ENCODE results near the gene GAD1.

Gene GAD1

DNA sequence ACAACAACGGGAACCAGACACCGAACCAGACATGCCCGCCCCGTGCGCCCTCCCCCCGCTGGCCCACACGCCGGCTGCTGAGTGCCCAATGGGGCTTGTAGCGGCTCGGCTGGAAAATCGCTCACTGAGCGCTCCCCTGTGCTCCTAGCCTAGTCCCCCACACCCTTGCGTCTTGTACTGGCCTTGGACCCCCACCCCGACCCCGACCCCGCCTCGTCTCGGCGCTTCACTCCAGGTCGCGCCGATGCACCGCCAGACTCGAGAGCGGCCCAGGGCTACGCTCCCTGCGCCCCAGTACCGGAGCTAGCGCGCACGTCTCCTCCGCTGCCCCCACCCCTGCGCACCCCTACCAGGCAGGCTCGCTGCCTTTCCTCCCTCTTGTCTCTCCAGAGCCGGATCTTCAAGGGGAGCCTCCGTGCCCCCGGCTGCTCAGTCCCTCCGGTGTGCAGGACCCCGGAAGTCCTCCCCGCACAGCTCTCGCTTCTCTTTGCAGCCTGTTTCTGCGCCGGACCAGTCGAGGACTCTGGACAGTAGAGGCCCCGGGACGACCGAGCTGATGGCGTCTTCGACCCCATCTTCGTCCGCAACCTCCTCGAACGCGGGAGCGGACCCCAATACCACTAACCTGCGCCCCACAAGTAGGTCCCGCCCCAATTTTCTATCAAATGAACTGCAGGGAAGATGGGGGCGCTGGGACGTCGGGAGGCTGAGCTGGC, 1.5 kb downstream of the GAD1 start:
- no peak for DNase-seq

GRCh38 chr2:170818752-170819470, 2.2 kb downstream of the GAD1 start:
- no peak for DNase-seq

DNA sequence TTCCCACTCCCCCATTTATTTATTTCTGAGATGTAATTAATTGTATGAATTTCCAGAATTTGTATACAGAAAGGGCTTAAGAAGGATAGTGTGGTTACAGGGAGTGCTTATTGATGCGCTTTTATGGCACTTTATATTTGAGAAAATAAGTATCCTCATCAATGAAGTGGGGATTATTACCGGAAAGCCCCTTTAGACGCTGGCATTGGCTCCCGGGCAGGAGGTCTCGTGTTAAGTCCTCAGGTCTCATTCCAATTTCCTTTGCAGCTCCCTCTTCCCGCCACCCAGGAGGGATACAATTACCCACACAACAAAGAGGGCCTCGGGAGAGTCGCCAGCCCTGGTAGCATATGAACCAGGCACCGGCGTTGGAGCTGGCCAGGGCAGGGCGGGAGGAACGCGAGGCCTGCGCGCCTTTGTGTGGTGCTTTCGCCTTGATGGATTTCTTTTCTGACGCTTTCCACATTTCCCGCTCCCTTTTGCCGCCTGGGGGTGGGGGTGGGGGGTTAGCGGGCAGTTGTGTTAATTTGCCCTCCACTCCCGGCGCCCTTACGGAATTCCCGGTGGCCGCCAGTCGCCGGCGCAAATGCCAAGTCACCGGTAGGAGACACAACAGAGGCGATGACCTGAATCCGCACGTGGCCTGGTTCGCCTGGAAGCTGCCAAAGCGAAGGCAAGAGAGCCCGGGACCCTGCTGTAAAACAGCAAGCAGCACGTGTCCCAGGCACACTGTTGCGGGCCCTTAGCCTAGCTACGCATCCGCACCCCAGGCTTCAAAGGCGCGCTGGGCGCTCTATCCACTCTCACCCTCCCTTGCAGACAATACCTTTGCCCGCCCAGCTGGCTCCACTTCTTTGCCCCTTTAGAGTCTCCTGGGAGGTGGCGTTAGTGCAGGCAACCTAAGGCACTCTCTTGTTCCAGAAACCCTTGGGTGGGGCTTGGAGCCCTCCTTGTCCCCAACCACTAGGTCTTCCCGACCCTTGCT, 3.3 kb downstream of the GAD1 start:
- no peak for DNase-seq

- no peak for DNase-seq
Observed at GRCh38 chr2:170820757-170821530, 4.3 kb downstream of the GAD1 start.

DNA sequence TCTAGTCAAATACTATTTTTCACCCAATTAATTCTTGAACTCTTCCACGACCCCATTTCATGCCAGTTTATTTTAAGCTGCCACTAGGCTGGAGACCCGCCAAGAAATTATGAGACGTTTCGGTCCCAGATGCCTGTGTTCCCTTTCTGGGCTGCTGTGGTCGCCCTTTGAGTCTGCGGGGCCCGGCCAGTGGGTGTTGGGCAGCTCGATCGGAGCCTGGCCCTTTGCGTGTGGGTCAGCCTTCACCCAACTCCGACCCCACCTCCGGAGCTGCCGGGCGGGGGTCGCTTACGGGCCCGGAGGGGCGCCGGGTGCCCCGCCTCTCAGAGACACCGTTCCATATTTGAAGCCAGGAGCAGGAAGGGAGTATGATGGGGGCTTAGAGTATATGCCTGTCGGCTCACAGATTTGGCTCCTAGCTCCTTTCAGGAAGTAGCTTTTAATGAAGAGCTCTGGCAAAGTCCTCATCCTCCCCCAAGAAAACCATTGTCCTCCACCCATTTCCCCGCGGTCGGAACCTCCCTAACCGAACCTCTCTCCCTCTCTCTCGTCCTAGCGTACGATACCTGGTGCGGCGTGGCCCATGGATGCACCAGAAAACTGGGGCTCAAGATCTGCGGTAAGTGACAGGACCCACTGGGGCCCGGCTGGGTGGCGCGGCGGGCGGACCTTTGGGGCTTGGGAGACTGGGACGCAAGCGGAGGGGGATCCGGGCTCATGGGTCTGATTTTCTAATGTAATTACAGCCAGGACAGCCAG, 5.0 kb downstream of the GAD1 start:
- DNase-seq: no peak

DNA sequence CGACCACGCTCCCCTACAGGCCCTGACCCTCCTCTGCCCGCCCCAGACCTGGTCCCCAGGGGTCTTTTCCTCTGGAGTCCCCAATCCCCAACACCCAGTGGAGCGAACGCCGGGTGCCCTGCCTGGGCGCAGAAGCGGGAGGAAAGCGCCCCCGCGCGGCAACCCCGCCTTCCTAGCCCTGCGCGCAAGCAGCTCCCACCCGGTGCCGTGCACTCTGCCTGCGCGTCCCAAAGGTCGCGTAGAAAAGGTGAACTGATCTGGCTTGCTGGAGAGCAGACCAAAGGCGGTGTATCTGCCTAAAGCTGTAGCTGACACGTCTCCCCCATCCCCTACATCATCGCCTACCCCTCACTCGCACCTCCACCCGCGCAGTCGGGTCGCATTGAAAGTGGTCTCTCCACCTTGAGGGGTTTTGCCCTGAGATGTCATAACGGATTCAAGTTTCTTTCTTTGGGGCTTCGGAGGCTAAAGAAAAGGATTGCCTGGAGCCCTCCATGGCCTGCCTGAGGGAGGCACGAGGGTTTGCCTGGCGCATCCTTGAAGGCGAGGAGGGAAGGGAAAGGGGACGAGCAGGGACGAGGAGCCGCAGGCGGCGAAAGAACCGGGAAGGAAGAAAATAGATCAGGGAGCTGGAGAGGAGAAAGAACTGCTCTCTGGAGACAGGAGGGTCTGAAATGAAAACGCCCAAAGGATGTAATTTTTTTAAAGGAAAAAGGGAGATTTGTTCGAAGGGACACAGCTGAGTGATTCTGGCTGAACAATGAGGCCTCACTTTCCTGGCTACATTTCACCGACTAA, 5.8 kb downstream of the GAD1 start:
- no peak for DNase-seq

GRCh38 chr2:170823088-170823897, 6.6 kb downstream of the GAD1 start:
- DNase-seq: no peak

DNA sequence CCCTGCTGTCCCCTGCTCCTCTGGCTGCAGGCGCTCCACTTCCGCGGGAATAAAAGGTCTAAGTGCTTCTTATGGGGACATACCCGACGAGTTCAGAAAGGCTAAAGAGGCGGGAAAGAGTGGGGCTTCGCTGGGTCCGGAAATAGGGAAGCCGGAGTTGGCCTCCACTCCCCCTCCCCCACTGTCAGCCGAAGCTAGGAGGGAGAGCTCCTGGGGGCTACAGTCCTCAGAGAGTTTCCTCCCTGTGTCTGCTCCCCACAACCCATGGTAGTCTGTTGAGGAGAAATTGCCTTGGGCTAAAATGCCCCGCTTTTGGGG, 7.2 kb downstream of the GAD1 start:
- DNase-seq: no peak

DNA sequence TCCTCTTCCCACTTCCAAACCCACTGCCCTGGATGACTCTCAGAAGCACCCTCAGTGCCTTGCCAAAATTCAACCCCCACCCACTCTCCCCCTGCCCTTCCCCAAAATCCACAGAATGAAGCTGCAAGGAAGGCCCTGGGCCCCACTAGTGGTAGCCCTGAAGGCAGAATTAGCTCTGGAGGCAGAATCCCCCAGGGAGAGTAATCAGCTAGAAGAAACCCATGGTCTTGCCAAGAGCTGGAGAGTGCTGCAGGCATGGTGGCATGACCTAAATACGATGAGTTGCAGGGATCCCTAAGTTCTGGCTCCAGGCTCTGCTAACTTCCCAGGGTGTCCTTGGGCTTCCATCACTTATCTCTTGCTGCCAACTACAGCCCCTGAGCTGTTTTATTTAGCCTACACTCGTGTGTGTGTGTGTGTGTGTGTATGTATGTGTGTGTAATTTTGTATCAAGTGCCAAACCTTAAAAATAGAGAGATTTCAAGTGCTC, 7.9 kb downstream of the GAD1 start:
- no peak for DNase-seq

- DNase-seq: no peak
Observed at GRCh38 chr2:170827841-170828532, 11.3 kb downstream of the GAD1 start.

DNA sequence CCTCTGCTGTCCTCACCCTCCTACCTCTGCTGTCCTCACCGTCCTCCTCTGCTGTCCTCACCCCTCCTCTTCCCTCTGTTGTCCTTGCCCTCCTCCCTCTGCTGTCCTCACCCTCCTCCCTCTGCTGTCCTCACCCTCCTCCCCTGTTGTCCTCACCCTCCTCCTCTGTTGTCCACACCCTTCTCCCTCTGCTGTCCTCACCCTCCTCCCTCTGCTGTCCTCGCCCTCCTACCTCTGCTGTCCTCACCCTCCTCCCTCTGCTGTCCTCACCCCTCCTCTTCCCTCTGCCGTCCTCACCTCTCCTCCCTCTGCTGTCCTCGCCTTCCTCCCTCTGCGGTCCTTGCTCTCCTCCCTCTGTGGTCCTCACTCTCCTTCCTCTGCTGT, 11.8 kb downstream of the GAD1 start:
- DNase-seq: no peak

DNA sequence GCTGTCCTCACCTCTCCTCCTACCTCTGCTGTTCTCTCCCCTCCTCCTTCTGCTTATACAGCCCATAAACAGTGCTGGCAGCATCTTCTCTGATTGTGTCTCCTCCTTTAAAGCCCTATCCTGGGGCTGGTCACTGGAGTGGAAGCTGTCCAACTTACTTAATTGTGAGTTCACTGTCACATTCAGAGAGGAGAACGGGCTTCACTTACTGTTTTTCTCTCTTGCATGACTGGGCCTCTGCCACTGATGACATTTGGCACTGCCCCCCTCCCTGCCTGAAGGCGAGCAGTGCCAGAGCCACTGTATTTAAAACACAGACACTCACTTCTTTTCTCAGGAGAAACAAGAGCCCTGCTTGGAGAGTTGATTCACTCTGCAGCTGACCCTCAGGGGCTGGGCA, 12.3 kb downstream of the GAD1 start:
- DNase-seq: no peak

GRCh38 chr2:170830166-170830565, 13.5 kb downstream of the GAD1 start:
- DNase-seq: no peak

DNA sequence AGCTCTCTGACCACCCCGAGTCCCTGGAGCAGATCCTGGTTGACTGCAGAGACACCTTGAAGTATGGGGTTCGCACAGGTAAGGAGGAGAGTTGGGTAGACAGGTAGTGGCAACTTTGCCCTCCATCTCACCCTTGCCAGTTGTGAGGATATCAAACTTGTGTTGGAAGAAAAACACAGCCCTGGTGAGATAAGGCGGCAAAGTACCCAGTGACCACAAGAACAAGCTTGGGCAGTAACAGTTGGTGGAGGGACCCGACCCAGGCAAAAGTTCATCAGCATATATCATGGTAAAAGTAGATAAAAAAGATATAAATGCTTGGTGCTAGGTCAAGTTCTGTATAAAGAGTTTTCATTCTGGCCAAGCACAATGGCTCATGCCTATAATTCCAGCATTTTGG, 14.4 kb downstream of the GAD1 start:
- DNase-seq: no peak

DNA sequence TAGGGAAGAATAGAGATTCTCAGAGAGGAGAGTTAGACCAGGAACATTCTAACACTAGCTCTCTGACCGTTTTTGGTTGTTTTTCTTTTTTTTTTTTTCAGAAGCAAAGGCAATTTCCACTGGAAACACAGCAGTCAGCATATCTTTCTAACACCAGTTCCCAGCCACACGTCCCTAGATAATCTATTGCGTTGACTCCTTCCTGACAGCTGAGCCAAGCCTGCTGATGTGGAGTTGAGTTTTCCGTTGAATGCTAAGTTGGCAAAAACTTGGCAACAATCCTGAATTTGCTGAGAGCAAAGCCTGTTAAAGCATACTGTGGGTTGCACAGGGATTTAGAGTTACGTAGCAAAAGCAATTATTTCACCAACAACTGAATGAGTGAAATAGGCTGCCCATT, 19.3 kb downstream of the GAD1 start:
- no peak for DNase-seq

GRCh38 chr2:170840717-170841210, 24.1 kb downstream of the GAD1 start:
- no peak for DNase-seq

DNA sequence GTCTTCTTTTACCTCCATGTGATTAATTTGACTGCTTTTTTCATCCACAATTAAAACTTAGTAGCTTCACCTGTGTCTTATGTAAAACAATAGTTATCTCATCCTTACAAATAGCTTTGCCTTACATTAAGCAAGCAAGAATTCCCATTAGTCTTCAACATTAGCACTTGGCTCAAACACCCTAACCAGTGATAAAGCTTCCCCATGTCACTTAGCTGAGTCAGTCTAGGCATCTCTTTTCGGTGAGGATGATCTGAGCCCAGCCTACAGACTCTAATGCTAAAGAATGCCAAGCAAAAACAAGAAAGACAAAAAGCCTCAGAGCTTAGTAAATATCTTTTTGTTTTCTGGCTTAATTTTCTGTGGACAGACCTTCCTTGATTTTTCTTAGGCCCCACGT, 26.1 kb downstream of the GAD1 start:
- DNase-seq: no peak

DNA sequence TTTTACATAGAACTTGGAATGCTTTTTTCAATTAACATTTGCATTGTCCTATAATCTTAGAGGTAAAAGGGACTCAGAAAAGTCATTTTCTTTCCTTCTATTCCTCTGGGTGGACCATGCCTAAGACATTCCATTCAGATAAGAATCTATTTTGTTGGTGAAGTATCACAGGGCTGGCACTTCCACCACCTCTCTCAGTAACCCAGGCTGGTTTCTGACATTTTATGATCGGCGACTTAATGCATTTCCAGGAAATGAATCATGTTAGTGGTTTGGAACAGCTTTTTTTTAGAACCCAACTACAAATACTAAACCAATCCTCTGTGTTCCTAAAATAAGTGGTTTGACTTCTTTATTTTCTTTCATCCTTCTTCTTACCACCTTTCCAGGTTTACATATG, 27.0 kb downstream of the GAD1 start:
- DNase-seq: no peak

DNA sequence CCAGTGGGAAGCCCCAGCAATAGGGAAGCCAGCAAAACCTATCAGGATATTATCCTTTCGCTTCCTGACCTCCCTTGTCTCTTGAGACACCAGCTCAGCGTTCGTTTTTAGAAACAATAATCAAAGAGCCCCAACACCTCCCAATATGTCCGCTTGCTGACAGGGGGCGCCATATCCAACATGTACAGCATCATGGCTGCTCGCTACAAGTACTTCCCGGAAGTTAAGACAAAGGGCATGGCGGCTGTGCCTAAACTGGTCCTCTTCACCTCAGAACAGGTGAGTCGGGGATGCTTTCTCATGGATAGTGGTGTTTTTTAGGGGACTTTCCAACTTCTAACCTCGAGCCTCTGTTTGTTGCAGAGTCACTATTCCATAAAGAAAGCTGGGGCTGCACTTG, 28.7 kb downstream of the GAD1 start:
- DNase-seq: no peak
